ENCODE results near the gene CRACDL. TPM values are rescaled to one million over a fixed set of nuclear protein-coding genes. Genes with fewer than 3 reads are reported as not detected.

CRACDL gene, protein sequence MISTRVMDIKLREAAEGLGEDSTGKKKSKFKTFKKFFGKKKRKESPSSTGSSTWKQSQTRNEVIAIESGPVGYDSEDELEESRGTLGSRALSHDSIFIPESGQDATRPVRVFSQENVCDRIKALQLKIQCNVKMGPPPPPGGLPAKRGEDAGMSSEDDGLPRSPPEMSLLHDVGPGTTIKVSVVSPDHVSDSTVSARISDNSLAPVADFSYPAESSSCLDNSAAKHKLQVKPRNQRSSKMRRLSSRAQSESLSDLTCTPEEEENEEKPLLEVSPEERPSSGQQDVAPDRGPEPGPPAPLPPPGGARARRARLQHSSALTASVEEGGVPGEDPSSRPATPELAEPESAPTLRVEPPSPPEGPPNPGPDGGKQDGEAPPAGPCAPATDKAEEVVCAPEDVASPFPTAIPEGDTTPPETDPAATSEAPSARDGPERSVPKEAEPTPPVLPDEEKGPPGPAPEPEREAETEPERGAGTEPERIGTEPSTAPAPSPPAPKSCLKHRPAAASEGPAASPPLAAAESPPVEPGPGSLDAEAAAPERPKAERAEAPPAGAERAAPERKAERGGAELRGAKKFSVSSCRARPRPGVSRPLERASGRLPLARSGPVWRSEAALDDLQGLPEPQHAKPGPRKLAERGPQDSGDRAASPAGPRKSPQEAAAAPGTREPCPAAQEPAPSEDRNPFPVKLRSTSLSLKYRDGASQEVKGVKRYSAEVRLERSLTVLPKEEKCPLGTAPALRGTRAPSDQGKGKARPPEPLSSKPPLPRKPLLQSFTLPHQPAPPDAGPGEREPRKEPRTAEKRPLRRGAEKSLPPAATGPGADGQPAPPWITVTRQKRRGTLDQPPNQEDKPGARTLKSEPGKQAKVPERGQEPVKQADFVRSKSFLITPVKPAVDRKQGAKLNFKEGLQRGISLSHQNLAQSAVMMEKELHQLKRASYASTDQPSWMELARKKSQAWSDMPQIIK
- 10.7 and 13.3 TPM in 2 replicates for total RNA-seq

DNA sequence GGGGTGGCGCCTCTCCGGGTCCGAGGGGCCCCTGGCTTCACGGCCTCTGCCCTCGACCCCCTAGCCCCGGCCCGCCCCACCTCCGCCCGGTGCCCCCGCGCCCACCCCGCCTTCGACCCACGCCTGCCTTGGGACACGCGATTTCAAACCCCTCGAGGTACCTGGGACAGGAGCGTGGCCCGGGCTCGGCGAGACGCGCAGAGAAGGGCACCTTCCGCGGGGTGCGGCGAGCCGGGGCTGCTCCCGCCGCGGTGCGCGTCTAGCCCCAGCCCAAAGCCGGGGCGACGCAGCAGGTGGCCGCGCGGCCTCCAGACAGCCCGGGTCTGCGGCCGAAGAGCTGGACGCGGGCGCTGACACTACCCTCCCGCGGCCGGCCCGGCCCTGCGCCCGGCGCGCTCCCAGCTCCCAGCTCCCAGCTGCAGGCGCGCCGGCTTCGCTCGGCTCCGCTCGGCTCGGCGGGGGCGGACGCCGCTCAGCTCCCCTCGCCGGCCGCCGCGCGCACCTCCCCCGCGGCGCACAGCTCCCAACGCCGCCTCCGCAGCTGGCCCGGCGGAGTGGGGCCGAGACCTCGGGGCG lies at the start of gene CRACDL:
Gene CRACDL (minus strand): TSS at position 449 of the 576 bp plus-strand sequence. CDS start 89,425 bp downstream, outside the sequence.
- DNase-seq (ENCODE audit: extremely low read depth, low read depth, low spot score): no peak

DNA sequence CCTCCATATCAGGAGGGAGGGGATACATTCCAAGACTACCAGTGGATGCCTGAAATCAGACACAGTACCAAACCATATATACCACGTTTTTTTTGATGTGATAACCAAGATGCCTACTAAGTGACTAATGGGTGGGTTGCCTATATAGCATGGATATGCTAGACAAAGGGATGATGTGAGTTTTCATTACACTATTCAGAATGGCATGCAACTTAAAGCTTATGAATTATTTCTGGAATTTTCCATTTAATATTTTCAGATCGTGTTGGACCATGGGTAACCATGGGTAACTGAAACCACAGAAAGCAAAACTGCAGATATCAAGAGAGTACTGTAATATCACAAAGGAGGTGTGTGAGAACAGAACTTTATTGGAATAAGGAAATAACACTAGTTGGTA lies 39.6 kb upstream of the CRACDL start:
- DNase-seq (ENCODE audit: extremely low read depth, low read depth, low spot score): no peak

DNA sequence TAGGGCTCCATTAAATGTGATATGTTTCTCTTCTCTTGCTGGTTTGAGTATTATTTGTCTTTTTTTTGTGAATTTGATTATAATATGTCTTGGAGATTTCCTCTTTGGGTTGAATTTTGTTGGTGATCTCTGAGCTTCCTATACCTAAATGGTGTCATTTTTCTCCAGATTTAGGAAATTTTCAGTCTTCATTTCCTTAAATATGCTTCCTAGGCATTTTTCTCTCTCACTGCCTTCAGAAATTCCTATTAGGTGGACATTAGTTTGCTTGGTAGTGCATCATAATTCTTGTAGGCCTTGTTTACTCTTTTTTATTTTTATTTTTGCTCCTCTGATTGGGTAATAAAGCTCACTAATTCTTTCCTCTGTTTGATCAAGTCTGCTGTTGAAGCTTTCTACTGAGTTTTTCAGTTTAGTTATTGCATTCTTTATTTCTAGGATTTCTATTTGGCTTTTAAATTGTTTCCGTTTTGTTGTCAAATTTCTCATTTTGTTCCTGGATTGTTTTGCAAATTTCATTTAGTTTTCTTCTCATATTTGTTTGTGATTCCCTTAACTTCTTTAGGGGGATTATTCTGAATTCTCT lies 36.6 kb upstream of the CRACDL start:
- no peak for DNase-seq (ENCODE audit: extremely low read depth, low read depth, low spot score)

DNA sequence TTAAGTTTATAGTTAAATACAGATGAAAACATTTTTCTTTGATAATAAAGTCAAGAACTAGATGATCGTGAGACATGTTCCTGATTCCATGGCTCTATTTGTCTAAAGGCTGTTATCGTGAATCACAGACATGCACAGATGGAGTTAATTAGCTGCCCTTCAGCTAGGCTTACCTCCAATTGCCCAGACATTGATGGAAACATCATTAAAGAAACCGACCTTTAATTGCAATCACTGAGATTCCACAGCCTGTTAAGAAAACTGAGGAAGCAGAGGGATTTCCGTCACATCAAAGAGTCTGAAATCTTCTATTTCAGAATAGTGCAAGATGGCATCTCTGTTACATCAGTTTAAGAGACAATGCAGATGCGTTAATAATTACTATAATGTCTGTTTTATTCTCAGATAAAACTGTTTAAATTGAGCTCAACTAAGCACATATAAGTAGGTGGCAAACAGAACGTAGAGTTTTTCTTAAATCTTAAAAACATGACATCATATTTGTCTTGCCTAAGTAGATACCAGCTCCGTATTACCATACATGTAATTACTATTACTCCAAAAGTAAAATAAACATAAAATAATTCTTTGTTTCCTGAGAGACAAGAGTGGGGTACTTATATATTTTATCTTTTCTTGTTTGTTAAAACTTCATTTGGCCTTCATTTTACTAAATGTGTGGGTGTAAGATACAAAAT lies 23.9 kb upstream of the CRACDL start:
- DNase-seq (ENCODE audit: extremely low read depth, low read depth, low spot score): no peak

DNA sequence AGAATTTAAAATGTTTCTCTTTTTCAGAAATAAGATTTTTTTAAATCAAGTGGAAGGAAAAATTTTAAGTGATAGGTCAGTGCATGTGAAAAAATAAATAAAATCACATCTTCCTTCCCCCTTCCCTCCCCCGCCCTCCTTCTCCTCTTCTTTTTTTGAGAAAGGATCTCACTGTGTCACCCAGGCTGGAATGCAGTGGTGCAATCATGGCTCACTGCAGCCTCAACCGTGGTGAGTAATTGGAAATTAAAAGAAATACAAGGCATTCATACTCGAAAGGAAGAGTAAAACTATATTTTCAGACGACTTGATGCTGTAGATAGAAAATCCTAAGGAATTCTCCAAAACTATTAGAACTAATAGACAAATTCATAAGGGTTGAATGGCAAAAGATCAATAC lies 16.9 kb upstream of the CRACDL start:
- no peak for DNase-seq (ENCODE audit: extremely low read depth, low read depth, low spot score)

DNA sequence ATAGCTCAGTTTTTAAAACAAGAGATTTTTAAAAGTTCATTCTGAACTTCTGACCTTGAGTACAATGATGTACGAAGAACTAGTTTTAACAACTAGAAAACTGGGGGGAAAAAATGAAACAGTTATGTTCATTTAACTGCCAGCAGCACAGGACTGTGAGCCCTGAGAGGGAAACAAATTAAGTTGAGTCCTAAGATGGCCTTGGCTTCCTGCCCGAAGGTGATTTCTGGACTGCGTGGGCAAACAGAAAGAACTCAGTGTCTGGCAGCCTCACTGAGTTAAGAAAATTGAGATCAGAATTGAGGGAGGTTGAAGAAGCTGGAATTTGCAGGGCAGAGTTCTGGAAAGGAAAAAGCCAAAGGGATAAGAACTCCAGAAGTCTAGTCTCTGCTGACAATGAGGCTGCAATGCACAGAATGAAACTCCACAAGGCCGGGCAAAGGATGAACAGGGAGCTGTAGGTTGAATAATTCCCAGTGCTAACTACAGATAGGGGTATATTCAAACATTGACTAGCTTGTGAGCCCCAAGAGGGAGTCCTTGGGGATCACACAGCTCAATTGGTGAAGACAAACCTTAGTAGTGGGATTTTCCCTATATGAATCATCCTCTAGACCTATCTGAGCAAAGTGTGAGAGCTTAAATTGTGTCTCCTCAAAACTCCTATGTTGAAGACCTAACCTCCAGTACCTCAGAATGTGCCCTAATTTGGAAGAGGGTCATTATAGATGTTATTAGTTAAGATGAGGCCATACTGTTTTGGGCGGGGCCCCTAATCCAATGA lies 13.1 kb upstream of the CRACDL start:
- no peak for DNase-seq (ENCODE audit: extremely low read depth, low read depth, low spot score)

DNA sequence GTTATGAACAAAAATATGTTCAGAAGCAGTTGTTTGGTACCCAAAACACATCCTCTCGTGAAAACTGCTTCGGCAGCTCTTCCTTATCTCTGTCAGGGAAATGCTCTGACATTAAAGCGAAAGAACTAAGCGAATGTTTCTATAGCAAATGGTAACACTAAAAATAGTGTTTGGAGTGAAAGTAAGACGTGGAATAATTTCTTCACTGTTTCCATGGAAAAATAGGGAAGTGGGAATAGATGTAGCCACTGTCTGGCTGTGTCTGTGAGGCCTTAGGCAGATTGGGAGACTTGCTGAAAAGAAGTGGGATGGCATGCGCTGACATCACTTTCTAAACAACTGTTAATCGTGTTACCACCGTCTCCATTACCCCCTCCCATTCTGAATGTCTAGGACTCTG lies 11.5 kb upstream of the CRACDL start:
- no peak for DNase-seq (ENCODE audit: extremely low read depth, low read depth, low spot score)

DNA sequence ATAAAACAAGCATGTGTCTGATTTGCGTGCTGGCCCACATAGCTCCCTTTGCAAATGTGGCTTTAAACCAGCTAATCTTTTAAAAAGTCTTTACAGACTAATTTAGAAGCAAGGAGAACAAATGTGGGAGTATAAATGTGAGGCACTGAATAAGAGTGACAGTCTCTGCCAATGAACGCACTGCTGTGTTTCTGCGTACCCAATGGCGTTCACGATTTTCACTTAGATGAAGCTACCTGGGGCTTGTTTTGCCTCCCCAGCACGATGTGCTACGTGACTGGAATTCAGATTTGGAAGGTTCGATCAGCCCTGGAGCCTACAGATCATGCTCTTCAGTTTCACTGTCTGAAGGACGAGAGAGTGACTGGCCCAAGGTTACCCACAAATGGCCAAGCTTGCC lies 10.8 kb upstream of the CRACDL start:
- no peak for DNase-seq (ENCODE audit: extremely low read depth, low read depth, low spot score)

DNA sequence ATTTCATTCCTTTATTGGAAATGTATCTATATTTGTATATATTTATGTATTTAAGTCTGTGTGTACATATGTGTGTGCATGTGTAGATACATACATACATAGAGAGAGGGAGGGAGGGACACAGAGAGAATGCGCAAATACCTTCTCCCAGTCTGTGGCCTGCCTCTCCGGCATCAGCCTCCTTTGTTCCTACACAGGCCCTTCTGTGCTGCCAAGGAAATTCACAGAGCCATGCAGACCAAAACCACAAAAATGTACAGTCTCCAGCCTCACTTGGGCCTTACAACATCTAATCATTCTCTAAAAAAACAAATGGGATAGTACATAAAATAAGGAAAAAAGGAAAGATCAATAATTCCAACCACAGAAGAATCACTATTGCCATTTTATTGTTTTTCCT lies 8.8 kb upstream of the CRACDL start:
- no peak for DNase-seq (ENCODE audit: extremely low read depth, low read depth, low spot score)

DNA sequence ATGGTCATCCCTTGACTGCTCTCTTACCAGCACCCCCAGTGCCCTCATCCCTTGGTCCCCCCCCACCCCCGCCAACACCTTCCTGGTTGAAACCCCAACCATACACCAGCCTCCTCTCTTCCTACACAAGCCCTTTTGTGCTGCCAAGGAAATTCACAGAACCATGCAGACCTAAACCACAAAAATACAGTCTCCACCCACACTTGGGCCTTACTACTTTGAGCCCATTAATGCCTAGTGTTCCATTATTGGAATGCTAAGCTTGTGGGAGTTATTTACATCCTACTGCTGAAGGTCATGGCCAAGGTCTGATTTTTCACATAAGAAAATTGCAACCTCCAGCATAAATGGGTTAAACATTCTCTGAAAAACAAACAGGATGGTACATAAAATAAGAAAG lies 4.1 kb upstream of the CRACDL start:
- DNase-seq (ENCODE audit: extremely low read depth, low read depth, low spot score): no peak

DNA sequence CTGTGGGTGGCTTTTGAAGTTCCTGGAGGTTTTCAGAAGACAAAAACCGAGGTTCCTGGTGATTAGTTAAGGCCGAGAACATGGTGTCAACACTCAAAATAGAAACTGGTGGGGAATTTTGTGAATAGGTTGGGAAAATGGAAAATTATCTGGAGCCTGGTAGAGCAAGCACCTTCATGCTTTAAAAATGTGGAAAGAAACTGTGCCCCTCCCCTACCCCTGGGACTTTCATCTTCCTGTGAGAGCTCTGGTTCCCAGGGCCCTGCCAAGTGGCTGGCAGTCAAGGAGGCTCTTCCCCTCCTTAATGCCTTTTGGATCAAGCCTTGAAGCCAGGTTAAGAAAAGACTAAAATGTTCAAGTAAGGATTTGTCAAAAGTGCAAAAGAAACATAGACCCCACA lies 1.9 kb upstream of the CRACDL start:
- no peak for DNase-seq (ENCODE audit: extremely low read depth, low read depth, low spot score)

DNA sequence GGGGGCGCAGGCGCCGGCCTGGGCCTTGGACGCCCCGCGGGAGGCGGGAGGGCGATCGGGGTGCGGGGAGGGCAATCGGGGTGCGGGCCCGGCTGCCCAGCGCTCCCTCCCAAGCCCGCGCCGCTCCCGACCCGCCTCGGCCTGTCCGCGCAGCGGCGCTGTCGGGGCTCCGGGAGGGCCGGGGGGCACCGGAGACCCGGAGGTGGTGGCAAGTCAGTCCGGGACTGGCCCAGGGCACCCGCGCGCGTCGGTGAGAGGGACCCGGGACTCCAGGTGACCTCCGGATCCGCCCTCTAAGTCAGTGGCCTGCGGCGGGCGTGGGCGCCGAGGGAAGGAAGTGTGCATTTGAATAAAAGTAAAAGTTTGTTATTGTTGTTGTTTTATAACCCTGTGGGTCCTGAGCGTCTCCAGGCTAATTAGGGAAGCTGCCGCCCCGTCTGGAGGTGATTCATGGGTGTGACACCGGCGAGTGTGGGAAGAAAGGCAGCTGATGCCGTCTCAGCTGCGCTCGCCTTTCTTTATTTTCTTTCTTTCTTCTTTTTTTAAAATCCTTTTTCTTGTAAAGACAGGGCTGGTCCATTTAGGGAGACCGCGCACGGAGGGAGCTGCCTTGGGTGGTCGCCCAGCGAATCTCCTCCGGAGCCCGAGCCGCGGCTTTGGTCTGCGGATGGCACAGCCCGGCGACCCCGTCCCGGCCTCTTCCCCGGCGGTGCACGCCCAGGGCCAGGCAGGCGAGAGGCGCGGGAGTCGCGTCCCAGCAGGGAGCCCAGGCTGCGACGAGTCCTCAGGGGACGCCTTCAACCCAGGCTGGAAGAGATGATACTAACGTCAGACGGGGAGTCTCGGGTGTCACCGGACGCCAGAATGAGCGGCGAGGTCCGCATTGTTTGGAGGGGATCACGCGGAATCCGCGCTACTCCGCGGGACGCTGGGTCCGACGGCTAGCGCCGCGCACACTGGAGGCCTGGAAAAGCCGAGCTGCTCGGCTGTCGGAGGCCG lies 627 bp upstream of the CRACDL start:
- DNase-seq (ENCODE audit: extremely low read depth, low read depth, low spot score): no peak

DNA sequence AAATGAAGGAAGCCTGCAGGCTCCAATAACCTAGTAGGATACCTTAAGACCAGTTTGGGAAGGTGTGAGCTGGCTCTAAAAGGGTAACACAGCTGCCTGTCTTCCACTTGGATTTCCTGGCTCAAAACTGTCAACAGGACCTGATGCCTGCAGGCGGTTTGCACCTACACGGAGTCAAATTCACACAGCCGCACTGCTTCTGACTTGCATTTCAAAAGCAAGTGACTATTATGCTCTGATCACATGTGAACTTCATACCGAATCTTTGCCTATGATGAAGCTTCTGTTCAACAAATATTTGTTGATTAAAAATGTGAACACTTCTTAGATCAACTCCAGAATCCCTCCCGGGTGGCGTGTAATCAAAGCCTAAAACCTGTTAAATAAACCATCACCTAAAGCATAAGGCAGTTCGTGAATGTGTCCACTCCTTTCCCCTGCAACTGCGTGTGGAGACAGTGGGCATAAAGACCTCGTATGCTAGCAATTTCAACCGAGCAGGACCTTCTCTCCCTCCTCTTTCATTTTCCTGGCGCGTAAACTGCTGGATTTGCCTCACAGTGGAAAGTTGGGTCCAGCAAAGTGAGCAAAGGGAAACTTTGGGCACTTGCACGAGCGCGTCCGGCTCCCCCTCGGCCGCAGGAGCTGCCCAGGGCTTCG lies 784 bp downstream of the CRACDL start:
- no peak for DNase-seq (ENCODE audit: extremely low read depth, low read depth, low spot score)

DNA sequence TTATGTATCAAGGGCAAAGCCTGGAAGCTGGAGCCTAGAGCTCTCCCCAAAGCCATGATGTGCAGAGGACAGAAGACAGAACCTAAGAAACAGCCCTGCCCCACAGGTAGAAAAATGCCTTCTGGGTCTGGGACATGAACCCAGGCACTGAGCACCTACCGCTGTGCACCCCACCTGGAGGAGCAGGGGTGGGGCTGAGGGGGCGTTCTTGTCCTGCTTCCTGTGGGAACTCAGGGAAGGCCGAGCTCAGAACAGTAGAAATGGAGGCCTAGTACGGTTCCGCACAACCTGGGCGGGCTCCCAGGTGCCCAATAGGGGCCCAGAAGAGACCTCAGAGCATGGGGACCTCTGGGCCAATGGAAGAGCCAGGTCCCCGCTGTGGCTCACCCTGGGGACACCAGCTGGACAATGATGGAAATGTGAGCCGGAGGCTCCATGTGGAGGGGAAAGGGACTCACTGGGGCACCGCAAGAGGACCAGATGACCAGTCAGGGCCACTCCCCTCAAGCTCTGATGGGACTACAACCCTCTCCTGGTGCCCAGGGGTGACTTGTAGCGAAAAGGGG lies 3.2 kb downstream of the CRACDL start:
- DNase-seq (ENCODE audit: extremely low read depth, low read depth, low spot score): no peak

DNA sequence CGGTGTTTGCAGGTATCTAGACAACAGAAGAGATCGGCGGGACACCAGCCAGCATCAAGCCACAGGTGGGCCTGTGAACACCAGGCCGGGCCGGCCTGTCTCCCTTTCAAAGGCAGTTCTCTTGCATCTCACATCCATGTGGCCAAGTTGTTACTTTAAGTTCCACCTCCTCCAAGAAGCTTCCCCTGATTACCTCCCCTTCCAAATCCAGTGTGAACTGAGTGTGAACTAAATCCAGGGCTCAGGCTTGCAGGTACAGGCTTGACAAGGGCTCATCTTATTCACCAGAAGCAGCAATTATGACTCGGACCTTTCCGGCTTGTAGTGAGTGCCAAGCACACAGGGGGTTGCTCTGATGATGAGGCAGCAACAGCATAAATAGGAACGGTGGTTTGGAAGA lies 3.9 kb downstream of the CRACDL start:
- DNase-seq (ENCODE audit: extremely low read depth, low read depth, low spot score): no peak

DNA sequence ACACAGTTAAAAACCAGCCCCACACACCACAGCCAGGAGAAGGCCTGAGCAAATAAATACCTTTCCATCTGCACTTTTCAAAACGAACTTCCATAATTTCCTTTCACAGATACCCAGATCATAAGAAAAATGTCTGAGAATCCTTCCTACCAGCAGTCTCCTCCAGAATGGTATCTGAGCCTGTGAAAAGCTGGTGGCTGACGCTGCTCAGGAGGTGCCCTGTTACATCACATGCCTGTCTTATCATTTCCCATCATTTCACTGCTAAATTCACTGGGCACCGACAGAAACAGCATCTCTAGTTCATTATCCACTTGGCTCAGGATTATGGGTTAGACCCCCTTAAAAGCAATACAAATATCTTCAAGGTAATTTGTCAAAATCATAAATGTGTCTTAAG lies 4.4 kb downstream of the CRACDL start:
- DNase-seq (ENCODE audit: extremely low read depth, low read depth, low spot score): no peak

DNA sequence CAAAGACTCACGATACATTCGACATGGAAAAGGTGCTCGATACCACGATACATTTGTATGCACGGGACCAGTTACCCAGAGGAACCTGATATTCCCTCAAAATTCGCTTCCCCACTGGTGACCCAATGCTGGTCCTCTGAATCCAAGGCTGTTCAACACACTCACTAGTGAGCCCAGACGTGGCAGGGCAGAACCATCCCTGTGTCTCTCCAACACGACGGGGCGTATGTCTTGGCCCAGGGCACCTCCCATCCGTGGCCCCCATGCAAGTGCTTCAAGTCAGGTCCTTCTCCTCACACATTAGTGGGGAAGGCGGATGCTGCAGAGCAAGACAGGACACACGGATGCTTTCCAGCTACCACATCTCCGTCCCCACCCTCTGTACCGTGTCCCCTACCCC lies 6.1 kb downstream of the CRACDL start:
- DNase-seq (ENCODE audit: extremely low read depth, low read depth, low spot score): no peak

DNA sequence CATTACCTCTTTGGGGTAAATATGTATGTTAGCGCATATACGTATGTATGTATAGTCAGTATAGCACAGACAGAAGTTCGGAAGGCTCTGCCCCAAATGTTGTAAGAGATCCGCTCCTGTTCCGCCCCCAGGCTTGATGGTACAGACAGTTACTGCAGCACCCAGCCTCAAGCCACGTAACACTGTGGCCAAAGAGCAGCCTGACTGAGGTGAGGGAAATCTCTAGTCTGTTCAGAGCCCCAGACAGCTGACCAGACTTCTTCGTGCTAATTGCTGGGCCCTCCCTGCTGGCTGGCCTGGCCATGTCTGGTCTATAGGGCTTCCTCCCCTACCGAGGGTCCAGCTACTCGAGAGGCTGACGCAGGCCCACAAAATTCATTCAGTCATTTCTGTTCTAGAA lies 7.8 kb downstream of the CRACDL start:
- DNase-seq (ENCODE audit: extremely low read depth, low read depth, low spot score): no peak

All from glomerular endothelial cell (primary cell).